GM19238 (cell line): ENCODE data around the gene ZNF74.
"Not testable (repeated sequence)": the region's sequence is repeated elsewhere in the genome, so short reads cannot be mapped to it uniquely, and the experiment has no call there.

ENCODE experiments used
- DNase-seq: peaks from one replicate; pipeline ENCODE4 v3.0.0; 2011; ENCODE audit warnings: low spot score; ENCODE audit not compliant: insufficient read length

ZNF74 gene

DNA sequence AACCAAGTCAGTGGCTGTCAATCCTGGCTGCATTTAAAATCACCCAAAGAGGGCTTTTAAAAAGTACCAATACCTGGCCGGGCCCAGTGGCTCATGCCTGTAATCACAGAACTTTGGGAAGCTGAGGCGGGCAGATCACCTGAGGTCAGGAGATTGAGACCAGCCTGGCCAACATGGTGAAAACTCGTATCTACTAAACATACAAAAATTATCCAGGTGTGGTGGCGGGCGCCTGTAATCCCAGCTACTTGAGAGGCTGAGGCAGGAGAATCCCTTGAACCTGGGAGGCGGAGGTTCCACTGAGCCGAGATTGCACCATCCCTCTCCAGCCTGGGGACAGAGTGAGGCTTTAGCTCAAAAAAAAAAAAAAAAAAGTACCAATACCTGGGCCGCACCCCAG lies 17.7 kb upstream of the ZNF74 start:
- not testable (repeated sequence) for DNase-seq

DNA sequence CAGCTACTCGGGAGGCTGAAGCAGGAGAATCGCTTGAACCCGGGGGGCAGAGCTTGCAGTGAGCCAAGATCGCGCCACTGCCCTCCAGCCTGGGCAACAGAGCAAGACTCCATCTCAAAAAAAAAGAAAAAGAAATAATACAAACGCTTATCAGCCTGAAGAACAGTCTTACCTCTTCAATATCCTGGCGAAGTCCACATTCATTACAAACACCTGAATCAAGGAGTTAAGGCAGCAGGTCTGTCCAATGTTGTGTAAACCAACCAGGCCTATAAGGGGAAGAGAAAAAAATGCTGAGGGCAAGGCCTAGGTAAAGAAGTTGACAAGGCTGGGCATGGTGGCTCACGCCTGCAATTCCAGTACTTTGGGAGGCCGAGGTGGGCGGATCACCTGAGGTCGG lies 17.0 kb upstream of the ZNF74 start:
- DNase-seq, result not testable (repeated sequence)

DNA sequence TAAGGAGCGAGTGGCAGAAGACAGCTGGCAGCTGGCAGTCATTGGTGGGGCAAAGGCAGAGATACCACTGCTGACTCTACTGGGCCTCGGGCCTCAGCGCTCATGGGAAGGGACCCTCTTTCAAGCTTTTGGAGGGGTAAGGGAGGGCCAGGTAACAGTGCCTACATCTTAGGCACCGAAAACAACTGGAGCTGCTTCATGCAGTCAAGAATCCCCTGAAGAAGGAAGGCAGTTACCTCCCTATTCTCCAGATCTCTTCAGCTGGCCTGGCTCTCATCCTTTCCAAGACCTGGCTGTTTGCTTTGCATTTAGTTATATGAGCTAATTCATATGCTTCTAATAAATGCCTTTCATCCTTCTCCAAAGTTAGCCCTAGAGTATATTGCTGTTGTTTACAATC lies 15.8 kb upstream of the ZNF74 start:
- no peak for DNase-seq

DNA sequence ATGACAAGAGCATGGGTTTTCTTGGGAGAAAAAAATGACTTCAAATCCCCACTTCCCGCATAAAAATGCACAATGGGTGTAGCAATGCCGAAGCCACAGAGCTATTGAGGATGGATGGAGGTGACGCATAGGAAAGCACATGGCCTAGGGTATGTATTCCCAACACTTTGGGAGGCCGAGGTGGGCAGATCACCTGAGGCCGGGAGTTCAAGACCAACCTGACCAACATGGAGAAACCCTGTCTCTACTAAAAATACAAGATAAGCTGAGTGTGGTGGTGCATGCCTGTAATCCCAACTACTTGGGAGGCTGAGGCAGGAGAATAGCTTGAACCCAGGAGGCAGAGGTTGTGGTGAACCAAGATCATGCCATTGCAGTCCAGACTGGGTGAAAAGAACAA lies 15.3 kb upstream of the ZNF74 start:
- DNase-seq, result not testable (repeated sequence)

DNA sequence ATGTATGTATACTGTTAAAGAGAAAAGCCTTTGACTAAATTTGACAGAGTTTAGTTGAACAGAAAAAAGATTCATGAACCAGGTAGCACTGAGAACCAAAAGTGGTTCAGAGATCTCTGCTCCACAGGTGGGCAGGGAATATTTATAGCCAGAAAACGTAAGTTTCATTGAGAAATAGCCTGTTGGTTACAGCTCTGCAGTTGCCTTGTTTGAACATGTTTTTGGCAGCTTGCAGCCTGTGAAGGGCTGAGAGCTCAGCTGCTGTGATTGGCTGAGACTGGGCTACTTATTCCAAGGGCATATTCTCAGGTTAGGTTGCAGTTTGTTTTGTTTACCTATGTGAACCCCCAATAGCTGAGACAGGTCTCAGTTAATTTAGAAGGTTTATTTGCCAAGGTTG lies 13.5 kb upstream of the ZNF74 start:
- DNase-seq, result no peak

DNA sequence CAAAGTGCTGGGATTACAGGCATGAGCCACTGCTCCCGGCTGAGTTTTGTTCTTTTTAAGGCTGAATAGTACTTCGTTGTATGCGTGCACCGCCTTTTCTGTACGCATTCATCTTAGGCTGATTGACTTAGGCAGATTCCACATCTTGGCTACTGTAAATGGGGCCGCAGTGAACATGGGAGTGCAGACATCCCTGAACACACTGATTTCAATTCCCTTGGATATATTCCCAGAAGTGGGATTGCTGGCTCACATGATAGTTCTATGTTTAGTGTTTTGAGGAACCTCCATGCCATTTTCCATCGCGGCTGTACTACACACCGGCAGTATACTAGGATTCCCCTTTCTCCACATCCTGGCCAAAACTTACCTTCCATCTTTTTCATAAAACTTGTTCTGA lies 10.4 kb upstream of the ZNF74 start:
- DNase-seq, result no peak

DNA sequence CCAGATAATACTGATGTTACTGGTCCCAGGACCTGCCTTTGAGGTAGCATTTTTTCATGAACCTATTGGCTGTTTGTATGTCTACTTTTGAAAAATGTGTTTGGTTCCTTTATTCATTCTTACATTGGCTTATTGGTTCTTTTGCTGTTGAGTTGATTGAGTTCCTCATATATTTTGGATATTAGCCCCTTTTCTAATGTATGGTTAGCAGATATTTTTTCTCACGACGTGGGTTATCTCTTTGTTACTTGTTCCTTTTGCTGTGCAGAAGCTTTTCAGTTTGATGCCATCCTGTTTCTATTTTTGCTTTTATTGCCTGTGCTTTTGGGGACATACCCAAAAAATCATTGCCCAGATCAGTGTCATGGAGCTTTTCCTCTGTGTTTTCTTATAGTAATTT lies 9.8 kb upstream of the ZNF74 start:
- no peak for DNase-seq

DNA sequence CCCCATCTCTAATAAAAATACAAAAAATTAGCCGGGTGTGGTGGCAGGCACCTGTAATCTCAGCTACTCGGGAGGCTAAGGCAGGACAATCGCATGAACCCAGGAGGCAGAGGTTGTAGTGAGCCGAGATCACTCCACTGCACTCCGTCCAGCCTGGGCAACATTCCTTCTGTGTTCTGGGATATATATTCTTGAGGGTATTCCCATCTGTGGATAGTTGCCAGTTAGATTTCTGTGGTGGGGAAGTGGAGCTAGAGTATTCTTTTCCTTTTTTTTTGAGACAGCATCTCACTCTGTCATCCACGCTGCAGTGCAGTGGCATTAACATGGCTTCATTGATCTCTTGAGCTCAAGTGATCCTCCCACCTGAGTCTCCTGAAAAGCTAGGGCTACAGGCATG lies 9.1 kb upstream of the ZNF74 start:
- DNase-seq, result no peak

DNA sequence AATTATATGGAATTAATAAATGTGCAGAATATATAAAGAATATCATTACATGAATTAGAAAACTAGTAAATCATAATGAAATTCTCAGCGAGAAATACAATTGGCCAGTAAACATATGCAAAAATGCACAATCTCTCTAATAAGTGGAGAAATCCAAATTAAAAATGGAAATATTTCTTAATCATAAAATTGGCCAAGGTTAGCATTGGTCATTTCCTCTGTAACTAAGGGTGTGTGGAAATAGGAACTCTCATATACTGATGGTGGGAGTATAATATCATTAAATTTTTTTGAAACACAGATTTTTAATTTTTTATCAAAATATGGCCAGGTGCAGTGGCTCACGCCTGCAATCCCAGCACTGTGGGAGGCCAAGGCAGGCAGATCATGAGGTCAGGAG lies 7.6 kb upstream of the ZNF74 start:
- DNase-seq, result no peak

DNA sequence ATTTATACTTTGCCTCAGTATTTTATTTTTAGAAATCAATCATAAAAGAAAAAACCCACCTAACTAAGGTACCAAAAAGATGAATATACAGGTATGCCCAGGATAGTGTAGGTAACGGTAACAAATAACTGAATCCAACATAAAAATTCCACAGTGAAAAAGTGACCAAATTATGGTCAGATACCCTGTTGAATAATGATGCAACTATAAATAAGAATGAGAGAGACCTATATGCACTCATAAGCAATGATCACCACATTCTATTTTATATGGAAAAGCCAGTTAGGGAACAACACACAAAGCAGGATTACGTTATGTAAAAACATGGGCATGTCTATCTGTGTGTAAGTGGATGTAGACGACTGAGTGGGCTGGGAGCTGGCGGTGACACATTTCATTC lies 7.0 kb upstream of the ZNF74 start:
- no peak for DNase-seq

DNA sequence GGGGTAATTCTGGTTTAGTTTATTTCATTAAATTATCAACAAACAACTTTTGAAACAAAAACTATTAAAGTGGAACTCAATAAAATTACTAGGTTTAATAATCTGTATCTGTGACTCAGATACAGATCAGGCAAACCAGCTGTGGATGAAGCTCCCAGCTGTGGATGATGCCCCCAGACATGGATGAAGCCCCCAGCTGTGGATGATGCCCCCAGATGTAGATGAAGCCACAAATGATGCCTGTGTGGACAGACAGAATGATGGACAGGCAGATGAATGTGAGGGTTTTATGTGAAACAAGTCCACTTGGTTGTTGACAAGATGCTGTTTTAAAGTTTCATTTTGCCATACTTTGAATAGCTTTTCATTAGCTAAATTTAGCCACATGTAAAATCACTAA lies 5.8 kb upstream of the ZNF74 start:
- no peak for DNase-seq

DNA sequence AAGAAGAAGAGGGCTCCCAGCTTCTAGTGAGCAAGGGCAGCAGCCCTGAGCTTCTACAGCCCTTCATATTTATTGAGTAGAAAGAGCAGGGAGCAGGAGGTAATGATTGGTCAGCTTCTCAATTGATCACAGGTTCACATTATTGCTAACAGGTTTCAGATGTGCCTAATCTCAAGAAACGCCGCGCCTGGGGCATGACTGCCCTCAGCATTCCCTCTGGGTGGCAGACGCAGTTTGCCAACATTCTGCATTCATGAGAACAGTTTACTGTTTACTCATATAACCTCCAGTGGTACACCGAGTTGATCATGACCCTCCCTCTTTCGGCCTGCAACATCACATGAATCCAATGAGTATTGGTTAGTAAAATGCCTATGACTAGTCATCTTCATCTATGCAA lies 4.7 kb upstream of the ZNF74 start:
- no peak for DNase-seq

DNA sequence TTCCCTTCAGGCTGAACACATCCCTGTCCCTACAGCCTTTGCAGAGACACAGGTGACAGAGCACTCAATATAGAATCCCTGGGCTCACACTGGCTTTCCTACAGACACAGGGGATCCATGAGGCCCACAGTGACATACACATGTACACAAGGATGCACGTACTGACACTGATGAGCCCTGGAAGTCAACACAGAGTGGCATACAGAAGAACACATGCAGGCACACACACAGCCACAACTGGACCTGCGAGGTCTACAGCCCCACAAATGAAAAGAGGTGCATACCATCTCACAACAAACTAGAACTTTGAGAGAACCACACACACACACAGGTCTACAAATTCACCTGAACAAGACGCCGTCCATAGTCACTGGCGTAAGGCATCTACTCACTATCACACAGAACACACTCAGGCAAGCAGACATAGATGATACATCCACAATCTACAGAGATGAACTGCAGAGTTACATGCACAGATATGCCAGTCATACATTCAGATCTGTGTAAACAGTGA lies 3.5 kb upstream of the ZNF74 start:
- DNase-seq, result no peak

DNA sequence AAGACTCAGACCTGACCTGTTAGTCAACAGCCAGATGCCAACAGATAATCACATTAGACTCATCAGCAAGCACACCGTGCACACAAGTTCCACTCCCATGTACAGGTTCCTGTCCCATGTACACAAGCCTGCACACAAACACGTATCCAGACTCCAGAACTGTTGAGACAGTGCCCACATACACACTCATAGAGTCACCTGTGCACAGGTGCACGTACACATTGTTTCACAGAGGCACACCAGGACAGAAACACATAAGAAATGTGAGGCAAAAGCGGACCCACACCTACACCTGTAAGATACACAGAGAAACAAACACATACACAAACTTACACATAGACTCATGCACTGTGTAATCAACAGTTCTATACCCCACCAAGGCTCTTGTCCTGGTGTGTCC lies 2.7 kb upstream of the ZNF74 start:
- no peak for DNase-seq

DNA sequence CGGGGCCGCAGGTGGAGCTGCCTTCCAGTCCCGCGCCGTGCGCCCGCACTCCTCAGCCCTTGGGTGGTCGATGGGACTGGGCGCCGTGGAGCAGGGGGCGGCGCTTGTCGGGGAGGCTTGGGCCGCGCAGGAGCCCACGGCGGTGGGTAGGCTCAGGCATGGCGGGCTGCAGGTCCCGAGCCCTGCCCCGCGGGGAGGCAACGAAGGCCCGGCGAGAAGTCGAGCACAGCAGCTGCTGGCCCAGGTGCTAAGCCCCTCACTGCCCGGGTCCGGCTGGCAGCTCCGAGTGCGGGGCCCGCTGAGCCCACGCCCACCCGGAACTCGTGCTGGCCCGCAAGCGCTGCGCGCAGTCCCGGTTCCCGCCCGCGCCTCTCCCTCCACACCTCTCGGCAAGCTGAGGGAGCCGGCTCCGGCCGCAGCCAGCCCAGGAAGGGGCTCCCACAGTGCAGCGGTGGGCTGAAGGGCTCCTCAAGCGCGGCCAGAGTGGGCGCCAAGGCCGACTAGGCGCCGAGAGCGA lies 1.5 kb upstream of the ZNF74 start:
- DNase-seq, result not testable (repeated sequence)

DNA sequence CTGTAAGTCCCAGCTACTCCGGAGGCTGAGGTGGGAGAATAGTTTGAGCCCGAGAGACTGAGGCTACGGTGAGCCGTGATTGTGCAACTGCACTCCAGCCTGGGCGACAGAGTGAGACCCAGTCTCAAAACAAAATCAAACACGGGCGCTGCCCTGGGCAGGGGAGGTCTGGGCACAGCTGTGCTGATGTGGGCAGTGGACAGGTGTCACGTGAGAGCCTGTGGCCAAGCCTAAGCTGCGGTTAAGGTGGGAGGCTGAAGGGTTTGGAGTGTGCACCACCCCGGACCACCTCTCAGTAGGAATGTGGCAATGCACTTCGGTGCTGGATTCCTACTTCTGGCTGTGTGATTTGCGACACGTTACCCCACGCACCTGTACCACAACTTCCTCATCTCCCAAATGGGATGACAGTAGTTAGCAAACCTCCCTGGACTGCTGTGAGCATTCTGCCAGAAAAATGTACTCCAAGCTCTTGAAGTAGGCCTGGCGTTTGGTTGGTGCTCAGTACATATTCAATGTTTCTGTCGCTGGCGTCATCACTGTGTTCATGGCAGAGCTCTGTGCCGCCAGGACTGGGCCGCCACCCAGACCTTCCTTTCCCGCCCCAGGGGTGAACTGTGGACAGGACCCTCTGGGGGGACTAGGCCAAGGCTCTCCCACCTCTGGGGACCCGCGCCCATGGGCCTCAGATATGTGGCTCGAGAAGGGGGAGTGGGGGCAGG lies 807 bp upstream of the ZNF74 start:
- no peak for DNase-seq

DNA sequence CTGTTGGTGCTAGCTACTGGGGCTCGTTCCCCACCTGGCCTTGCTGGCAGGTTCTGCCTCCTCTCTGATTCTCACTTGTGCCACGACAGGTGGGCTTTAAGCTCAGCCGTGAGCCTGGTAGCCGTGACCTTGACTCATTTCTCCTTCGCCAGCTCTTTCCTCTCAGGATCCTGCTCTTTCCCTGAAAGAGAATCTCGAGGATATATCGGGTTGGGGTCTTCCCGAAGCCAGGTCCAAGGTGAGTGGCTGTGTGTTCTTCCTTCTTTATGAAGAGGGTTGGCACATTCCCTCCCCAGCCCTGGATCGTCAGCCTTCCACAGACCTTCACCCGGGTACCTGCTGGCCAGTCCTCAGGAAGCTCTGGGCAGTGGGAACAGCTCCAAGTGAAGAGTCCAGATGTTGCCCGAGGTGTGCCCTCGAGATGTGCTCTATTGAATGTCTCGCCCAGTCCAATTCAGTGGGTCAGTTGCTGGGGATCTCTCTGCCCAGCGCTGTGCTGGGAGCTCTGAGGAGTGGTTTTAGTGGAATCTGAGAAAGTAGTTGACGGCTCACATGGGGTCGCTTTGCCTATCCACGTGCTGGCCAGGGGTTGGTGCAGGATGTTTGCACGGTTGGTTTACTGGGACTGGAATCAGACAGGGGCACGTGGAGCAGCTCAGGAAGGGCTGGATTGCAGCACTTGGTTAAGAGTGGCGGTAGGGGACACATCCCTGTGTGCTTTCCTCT lies 1.4 kb downstream of the ZNF74 start:
- DNase-seq, result no peak

DNA sequence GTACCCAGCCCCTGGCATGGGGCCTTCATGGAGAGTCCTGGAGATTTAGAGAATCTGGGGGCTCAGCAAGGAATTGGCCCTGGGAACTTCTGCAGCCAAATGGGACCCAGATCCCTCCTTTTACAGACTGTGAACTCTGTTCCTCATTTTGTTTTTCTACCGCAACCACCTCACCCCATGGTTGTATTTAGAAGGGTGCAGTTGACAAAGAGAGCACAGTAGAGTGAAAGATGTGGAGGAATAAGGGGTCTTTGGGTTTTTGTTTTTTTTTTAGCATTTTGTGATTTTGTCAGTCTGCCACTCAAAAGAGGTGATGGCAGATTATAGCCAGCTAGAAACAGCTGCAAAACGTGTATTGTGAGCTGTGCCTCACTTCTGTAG lies 1.9 kb downstream of the ZNF74 start:
- no peak for DNase-seq

DNA sequence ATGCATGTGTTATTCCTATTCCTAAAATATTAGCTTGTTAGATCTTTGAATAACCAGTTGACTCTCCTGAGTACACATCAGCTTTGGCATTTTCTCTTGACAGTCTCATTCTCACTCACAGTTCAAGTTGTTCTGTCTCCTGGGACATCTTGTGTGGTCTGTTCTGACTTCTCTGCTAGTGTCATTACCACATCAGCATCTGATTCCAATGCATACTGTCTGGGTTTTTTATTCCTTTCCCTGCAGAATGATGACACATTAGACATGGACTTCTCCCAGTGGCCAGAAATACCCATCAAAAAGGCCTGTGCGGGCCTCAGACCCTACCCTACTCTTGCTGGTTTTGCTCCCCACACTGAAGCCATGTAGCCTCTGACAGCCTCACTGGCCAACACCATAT lies 2.7 kb downstream of the ZNF74 start:
- no peak for DNase-seq

DNA sequence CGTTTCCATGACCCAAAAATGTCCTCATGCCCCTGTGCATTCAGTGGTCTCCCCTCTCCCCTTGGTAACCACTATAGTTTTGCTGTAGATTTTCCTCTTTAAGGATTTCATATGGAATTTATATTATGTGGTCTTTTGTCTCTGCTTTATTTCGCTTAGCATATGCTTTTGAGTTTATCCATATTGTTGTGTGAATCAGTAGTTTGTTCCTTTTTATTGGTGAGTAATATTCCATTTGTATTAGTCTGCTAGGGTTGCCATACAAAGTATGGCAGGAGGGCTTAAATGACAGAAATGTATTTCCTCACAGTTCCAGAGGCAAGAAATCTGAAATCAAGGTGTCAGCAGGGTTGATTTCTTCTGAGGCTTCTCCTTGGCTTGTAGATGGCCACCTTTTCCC lies 3.5 kb downstream of the ZNF74 start:
- DNase-seq, result no peak

DNA sequence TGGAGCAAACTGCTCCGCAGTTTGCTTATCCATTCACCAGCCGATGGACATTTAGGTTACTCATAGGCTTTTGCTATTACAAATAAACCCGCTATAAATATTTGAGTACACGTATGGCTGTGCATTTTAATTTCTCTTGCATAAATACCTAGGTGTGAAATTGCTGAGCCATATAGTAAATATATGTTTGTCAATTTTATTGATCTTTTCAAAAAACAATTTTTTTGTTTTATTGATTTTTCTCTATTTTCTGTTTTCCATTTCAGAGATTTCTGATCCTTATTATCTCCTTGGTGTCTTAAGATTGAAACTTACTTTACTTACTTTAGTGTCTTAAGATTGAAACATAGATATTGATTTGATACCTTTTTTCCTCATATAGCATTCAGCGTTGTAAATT lies 4.5 kb downstream of the ZNF74 start:
- DNase-seq, result no peak

DNA sequence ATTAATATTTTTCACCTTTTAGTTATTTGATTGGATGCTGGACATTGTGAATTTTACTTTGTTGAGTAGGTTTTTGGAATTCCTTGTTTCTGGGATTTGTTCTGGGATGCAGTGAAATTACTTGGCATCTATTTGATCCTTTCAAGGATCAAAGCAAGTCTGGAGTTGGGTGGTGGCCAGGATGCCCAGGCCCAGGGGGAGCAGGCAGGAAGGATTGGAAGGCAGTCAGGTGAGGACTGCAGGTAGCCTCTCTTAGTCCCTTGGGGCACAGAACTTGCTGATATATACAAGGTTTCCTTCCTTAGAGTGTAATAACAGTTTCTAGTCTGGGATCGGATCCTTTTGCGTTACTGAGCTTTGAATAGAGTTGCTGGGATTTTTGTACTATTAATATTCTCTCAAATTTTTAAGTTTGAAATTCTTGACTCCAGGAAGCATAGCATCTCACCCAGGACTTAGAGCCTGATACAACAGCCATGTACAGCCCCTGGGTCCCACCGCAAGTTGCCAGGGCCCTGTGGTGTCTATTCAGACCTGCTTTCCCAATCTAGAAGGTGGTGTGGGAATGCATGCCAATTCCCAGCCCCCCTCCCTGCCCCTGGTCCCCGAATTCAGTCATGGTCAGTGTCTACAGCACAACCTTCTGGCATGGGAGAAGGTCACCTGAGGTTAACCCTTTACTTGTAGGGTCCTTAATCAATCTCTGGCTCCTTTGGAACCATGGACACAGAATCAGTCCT lies 6.1 kb downstream of the ZNF74 start:
- no peak for DNase-seq
